Ramos (cell line): ENCODE data around the gene ERC2.

ENCODE experiments used
- in situ Hi-C: fragments of 300-500 bp; cut with MboI; formaldehyde crosslinking; loops from one replicate; pipeline ENCODE4 v1.14.3; 2022; ENCODE audit warnings: low sequenced_read_pairs; ENCODE audit not compliant: unreplicated experiment

ERC2 gene

DNA sequence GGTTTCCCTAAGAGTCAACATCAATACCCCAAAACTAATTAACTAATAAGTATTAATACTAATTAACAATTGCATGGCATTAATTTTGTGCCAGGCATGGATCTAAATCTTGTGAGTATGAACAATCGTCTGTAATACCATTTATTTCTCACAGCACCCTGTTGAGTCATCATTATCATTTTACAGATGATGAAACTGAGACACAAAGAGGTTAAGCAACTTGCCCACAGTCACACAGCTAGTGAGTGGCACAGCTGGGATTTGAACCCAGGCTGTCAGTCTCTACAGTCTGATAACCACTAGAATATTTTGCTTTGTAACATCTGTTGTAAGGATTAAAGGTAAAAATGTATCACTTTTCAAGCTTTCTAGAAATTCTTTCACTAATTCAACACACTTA lies 557.7 kb downstream of the ERC2 start:
- in situ Hi-C loops: no loop called here

- in situ Hi-C loops: no loop called here
Observed at GRCh38 chr3:55909373-55909772, 558.9 kb downstream of the ERC2 start.

- in situ Hi-C loops: no loop called here
Observed at GRCh38 chr3:55907616-55908015, 560.7 kb downstream of the ERC2 start.

DNA sequence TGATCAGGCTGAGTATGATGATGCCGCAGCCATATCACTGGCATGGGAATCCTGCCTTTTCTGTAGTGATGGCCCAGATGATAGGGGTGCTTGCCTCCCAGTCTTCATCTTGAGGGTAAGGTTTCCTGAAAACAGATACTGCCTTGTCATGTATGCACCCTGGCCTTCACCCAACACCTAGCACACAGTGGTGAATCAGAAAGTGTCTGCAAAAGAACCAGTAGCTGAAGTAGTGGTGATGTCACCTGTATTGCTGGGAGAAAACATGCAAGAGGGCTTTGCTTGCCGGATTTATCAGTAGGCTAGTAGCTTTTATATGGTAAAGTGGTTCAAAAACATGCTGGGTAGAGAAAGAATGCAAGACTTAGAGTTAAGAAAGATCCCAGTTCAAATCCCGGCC lies 561.4 kb downstream of the ERC2 start:
- in situ Hi-C loops: no loop called here

DNA sequence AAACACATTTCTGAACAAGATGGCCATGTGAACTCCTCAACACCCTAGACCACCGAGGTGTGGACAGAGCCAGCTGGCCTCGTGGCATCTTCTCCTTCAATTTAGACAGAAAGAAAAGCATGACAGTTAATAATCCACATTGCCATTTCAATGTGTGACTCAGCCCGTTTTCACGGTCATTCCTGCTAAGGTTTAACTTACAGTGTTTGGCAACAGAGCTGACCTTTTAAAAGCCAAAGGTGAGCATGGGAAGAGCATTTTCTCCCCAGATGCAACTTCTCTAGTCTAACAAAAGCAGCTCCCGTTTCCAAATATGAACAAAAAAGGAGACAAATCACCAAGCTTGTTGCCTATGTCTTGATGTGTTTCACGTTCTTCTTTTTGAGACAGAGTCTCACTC lies 563.6 kb downstream of the ERC2 start:
- in situ Hi-C loops: no loop called here

DNA sequence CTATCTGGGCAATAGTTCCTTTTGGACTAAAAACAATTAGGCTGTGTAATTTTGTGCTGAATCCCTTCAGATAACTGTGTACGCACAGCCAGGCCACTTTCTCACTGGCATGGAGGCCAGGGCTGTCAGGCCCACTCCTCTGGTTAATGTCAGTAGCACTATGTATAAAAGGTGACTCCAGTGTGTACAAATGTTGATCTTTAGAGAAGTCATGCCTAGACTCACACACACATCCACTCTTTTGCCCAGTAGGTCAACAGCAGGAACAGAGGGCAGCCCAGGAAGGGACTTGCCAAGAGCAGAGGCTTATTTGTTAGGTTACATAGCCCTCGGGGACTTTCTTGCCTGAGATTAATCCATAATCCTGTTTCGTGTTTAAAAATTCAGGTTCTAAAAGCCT lies 564.6 kb downstream of the ERC2 start:
- in situ Hi-C loops: no loop called here

DNA sequence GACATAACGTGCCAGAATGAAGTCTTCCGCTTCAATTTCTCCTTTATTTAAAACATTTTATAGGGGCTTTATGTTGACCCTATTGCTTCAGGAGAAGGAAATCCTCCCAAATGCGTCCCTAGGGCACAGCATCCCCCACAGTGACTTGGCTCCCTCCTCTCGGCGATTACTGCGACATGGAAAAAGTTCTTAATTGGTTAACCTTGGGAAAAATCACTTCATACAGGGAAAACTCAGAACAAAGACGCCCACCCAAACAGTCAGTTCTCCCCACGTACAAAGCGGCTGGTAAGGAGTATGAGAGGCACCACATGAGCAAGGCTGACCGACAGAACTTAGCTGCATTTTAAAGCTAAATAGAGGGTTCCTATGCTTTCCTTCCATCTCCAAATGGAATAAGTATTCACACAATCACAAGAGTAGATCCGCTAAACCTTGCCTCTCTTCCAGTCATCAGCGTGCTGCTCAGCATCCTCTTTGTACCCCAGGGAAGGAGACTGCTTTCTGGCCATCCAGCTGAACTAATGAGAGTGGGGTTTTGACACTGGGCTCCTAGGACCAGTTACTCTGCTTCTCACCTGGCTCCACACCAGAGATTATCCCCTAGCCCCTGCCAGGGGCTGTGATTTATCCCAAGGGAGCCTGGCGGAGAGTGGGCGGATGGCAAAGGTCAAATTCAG lies 565.9 kb downstream of the ERC2 start:
- in situ Hi-C loops: no loop called here

DNA sequence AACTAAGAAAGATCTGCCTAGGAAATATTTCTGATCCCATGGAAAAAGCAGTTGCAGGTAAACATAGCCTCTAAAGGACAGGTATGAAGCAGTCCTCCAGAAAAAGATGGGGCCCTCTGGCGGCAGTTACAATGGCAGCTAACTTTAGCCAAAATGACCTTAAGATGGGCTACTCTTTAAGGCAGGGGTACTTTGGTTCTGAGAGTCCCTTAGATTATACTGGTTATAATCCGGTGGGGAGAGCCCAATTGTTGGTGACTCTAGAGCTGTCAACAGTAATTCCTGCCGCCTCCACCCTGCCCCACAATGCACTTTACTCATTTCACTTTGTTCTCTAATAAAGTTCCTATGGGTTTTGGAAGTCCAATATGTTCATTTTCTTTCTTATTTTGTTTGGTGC lies 568.4 kb downstream of the ERC2 start:
- in situ Hi-C loops: no loop called here

GRCh38 chr3:55897573-55898224 lies 570.6 kb downstream of the ERC2 start:
- in situ Hi-C loops: no loop called here

DNA sequence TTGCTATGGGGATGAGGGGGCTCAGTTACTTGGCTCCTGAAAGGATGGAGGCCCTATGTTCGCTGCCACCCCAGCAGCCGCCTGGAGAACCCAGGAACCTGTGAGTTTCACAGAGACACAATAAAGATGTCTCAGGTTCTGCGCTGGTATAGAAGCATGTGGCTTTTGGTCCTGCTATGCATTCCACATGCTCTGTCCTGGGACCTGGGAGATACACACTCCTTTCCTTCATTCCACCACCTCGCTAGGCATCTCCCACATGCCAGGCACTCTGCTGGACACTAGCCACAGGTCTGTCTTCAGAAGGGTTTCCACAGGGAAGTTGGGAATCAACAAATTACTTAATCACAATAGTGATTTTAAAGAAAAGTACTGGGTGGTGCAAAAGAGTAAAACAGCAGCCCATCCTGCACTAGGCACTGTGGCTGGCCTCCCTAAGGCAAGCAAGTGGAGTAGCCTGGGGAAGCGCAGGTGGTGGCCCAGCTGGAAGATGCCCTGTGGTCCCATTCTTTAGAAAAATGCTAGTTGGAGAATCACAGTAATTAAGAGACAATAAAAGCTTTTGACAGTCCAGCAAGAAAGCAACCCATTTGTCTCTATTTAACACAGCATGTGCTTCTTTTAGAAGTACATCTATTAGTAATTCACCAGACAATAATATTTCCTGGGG lies 572.2 kb downstream of the ERC2 start:
- in situ Hi-C loops: no loop called here

- in situ Hi-C loops: no loop called here
Observed at GRCh38 chr3:55894605-55895004, 573.7 kb downstream of the ERC2 start.

GRCh38 chr3:55893045-55893664 lies 575.1 kb downstream of the ERC2 start:
- in situ Hi-C loops: no loop called here

GRCh38 chr3:55891106-55891505 lies 577.2 kb downstream of the ERC2 start:
- in situ Hi-C loops: no loop called here

GRCh38 chr3:55888282-55888885 lies 579.9 kb downstream of the ERC2 start:
- in situ Hi-C loops: no loop called here

DNA sequence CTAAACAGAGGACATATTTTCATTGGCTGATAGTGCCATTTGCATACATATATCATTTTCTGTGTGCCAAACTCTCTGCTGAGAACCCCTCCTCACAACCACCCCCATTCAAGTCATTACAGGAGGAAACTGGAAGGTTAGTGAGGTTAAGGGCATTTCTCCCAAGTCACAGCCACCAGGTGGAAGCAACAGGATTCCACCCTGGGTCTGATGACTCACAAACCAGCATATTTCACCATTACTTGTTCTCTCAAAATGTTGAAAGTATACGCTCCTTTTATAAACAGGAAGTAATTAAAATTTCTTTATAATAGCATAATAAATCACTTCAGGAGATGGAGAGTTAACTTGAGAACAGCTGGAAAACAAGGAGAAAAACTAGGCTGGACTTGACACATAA lies 582.5 kb downstream of the ERC2 start:
- in situ Hi-C loops: no loop called here

- in situ Hi-C loops: no loop called here
Observed at GRCh38 chr3:55884491-55885285, 583.6 kb downstream of the ERC2 start.

DNA sequence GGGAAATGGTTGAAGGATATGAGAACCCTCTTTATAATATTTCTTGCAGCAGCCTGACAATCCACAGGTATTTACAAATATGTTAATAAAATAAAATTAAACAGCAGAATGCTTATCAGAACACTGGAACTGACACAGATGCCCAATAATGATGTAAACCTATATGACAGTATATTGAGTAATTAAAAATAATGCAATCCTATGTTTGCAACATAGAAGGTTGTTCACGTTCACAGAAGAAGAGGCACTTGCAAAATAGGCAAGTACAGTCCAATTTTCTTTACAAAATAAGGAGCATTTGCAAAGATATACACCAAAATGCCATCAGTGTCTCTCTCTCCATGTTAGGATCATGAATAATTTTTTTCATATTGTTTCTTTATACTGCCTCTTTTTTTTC lies 584.2 kb downstream of the ERC2 start:
- in situ Hi-C loops: no loop called here

DNA sequence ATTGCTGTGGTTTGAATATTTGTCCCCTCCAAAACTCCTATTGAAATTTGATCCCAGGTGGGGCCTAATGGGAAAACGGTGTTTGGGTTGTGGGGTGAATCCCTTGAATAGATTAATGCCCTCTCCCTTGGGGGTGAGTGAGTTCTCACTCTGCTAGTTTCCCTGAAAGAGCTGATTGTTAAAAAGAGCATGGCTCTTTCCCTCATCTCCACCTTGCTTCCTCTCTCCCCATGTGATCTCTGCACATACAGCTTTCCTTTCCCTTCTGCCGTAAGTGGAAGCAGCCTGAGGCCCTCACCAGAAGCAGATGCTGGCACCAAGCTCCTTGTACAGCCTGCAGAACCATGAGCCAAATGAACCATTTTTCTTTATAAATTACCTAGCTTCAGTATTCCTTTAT lies 586.3 kb downstream of the ERC2 start:
- in situ Hi-C loops: no loop called here

- in situ Hi-C loops: no loop called here
Observed at GRCh38 chr3:55880357-55880756, 587.9 kb downstream of the ERC2 start.

GRCh38 chr3:55879901-55880331 lies 588.4 kb downstream of the ERC2 start:
- in situ Hi-C loops: no loop called here
